Fibroblast of lung (primary cell): ENCODE results near the gene DNAJC17. TPM values are rescaled to one million over a fixed set of nuclear protein-coding genes. Genes with fewer than 3 reads are reported as not detected.

Experiments used
- DNase-seq, 2 donors: peaks; one replicate each; pipeline versions ENCODE4 v3.0.0 to v3.0.0-alpha.2; 2010; ENCODE audit warnings: low read depth in 2 of 2
- H2AFZ ChIP-seq: 2 replicates; pipeline ENCODE4 v1.5.1; 2012; ENCODE audit warnings: low read length, control low read depth, inconsistent platforms
- H3K27ac ChIP-seq: 2 replicates; pipeline ENCODE4 v1.5.1; 2011; ENCODE audit warnings: low read length, control low read depth; ENCODE audit not compliant: insufficient read depth
- H3K27me3 ChIP-seq: 2 replicates; pipeline ENCODE4 v1.5.1; 2011; ENCODE audit warnings: mild to moderate bottlenecking, low read length; ENCODE audit not compliant: control insufficient read depth, insufficient read depth
- H3K36me3 ChIP-seq: 2 replicates; pipeline ENCODE4 v1.5.1; 2011; ENCODE audit warnings: low read length; ENCODE audit not compliant: control insufficient read depth, insufficient read depth
- H3K4me1 ChIP-seq: 2 replicates; pipeline ENCODE4 v1.5.1; 2011; ENCODE audit warnings: low read length; ENCODE audit not compliant: control insufficient read depth, insufficient read depth; ENCODE audit errors: extremely low read depth
- H3K4me2 ChIP-seq: 2 replicates; pipeline ENCODE4 v1.5.1; 2011; ENCODE audit warnings: low read length, control low read depth; ENCODE audit not compliant: insufficient read depth; ENCODE audit errors: extremely low read depth
- H3K4me3 ChIP-seq, 4 experiments: fragments of 200-600 bp in 1 of 4; sonication (generic) in 1 of 4; replicated peaks in 1 of 4; 2 replicates each; pipeline ENCODE4 v1.5.1; 2011 to 2016; ENCODE audit warnings: low read length in 4 of 4, low read depth in 3 of 4, mild to moderate bottlenecking in 3 of 4, control low read depth in 2 of 4, inconsistent platforms in 1 of 4, mixed read lengths in 1 of 4; ENCODE audit not compliant: insufficient read depth in 1 of 4; ENCODE audit errors: control extremely low read depth in 1 of 4
- H3K79me2 ChIP-seq: 2 replicates; pipeline ENCODE4 v1.5.1; 2012; ENCODE audit warnings: mild to moderate bottlenecking, low read length, inconsistent platforms; ENCODE audit not compliant: control insufficient read depth, insufficient read depth
- H3K9ac ChIP-seq: 2 replicates; pipeline ENCODE4 v1.5.1; 2011; ENCODE audit warnings: mild to moderate bottlenecking, low read length, control low read depth; ENCODE audit not compliant: insufficient read depth
- H3K9me3 ChIP-seq: 2 replicates; pipeline ENCODE4 v1.5.1; 2012; ENCODE audit warnings: low read depth, low read length; ENCODE audit not compliant: control insufficient read depth, insufficient read depth
- H4K20me1 ChIP-seq: 2 replicates; pipeline ENCODE4 v1.5.1; 2011; ENCODE audit warnings: low read length; ENCODE audit not compliant: control insufficient read depth, insufficient read depth; ENCODE audit errors: extremely low read depth
- CTCF ChIP-seq, 2 donors: IDR thresholded peaks in 1 of 2; conservative IDR thresholded peaks in 1 of 2; 1 replicate in 1 of 2; 2 replicates in 1 of 2; pipeline ENCODE4 v1.5.1; 2011 to 2012; ENCODE audit warnings: low read length in 2 of 2, control low read depth in 1 of 2, inconsistent platforms in 1 of 2, low read depth in 1 of 2, mild to moderate bottlenecking in 1 of 2
- EZH2 ChIP-seq: IDR thresholded peaks from 2 replicates; pipeline ENCODE4 v1.5.1; 2012; ENCODE audit warnings: low read length, control low read depth, mild to moderate bottlenecking; ENCODE audit errors: missing control alignments
- polyA plus RNA-seq, 2 donors: library from polyadenylated mRNA; depleted of rRNA in 1 of 2; stranded (reverse) in 1 of 2; unstranded in 1 of 2; fragments of >200 nt; gene quantifications; 2 replicates each; pipeline ENCODE4 v1.2.1, GENCODE V29; 2011 to 2012; ENCODE audit warnings: missing spikeins in 1 of 2
- total RNA-seq: library from RNA; depleted of rRNA; stranded (reverse); fragments of >200 nt; gene quantifications from 2 replicates; pipeline ENCODE4 v1.2.1, GENCODE V29; 2014

Gene DNAJC17
- total and polyA plus RNA-seq, 2 donors (not counting 1 experiment from before 2014, with no cell fraction given): 17.7 to 41.8 TPM

GRCh38 chr15:40731034-40731433 lies 76.2 kb downstream of the DNAJC17 start:
- H3K9ac ChIP-seq: no peak overlapping the region
- H3K4me2 ChIP-seq: no peak overlapping the region

DNA sequence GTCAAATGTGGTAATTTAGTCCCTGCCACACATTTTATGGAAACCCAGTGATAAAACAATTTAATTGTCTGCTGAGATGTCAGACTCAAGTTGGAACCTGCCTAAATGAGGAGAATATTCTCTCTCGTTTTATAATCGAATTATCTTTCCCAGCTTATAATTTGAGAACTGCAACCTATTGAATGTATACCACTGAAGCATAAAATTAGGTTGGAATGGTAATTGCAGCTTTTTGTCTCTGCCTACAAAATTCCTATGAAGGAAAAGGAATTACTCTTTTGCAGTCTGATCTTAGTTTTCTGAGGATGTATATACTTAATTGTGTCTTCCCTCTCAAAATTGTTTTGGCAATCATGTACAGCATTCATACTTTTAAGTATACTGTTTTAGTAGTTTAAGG lies 83.4 kb downstream of the DNAJC17 start:
- H3K9ac ChIP-seq: no peak overlapping the region
- H3K4me3 ChIP-seq: no peak overlapping the region
- H3K4me2 ChIP-seq: no peak overlapping the region
- H3K9me3 ChIP-seq: no peaks in the 10 kb centered on the region
- H3K27me3 ChIP-seq: no peaks in the 10 kb centered on the region
- no peak overlapping the region for H3K27ac ChIP-seq
- H2AFZ ChIP-seq: no peak overlapping the region
- TF ChIP-seq EZH2 (no peak), CTCF (conservative IDR thresholded peaks at IDR 0.05 in 1 of 2, IDR thresholded peaks at IDR 0.05 in 1 of 2; ENCODE audit: low read depth in 1 of 2, low read length in 2 of 2) (no peak)
- H3K4me1 ChIP-seq: no peaks in the 10 kb centered on the region
- no peaks in the 10 kb centered on the region for H3K79me2 ChIP-seq
- DNase-seq: no peak
- no peaks in the 10 kb centered on the region for H4K20me1 ChIP-seq
- no peaks in the 10 kb centered on the region for H3K36me3 ChIP-seq

More at GRCh38 chr15:40731034-40731433, 76.2 kb downstream of the DNAJC17 start:
- Histone ChIP-seq H3K9me3 (no peaks in the 10 kb centered on the region), H3K79me2 (no peaks in the 10 kb centered on the region), H3K27me3 (no peaks in the 10 kb centered on the region), H2AFZ (no peak overlapping the region), H3K27ac (no peak overlapping the region), H3K4me1 (no peaks in the 10 kb centered on the region), H4K20me1 (no peaks in the 10 kb centered on the region), H3K36me3 (peaks cover 2% of the 10 kb centered on the region), H3K4me3 (no peak overlapping the region)
- TF ChIP-seq CTCF (conservative IDR thresholded peaks at IDR 0.05 in 1 of 2, IDR thresholded peaks at IDR 0.05 in 1 of 2; ENCODE audit: low read depth in 1 of 2, low read length in 2 of 2) (no peak), EZH2 (no peak)
- DNase-seq: no peak

GRCh38 chr15:40722934-40723333 lies 84.3 kb downstream of the DNAJC17 start:
- no peaks in the 10 kb centered on the region for H3K9me3 ChIP-seq
- H3K4me1 ChIP-seq: no peaks in the 10 kb centered on the region
- H3K4me3 ChIP-seq: no peak overlapping the region
- no peak overlapping the region for H2AFZ ChIP-seq
- TF ChIP-seq EZH2 (no peak), CTCF (conservative IDR thresholded peaks at IDR 0.05 in 1 of 2, IDR thresholded peaks at IDR 0.05 in 1 of 2; ENCODE audit: low read depth in 1 of 2, low read length in 2 of 2) (no peak)
- no peak overlapping the region for H3K27ac ChIP-seq
- no peaks in the 10 kb centered on the region for H3K79me2 ChIP-seq
- no peaks in the 10 kb centered on the region for H4K20me1 ChIP-seq
- no peak overlapping the region for H3K9ac ChIP-seq
- no peak for DNase-seq
- no peak overlapping the region for H3K4me2 ChIP-seq
- H3K27me3 ChIP-seq: no peaks in the 10 kb centered on the region
- H3K36me3 ChIP-seq: no peaks in the 10 kb centered on the region
